NCI-H2196 (cell line): ENCODE measurements around the gene WDR11.
A peak's percentile ranks its signal among the peaks of the same experiment; 100 is the strongest.

ENCODE experiments used
- DNase-seq: peaks from one replicate; lab custom pipeline; 2025; ENCODE audit not compliant: unreplicated experiment; lab: John Stamatoyannopoulos, UW

WDR11 gene

GRCh38 chr10:120942806-120943413, 91.7 kb downstream of the WDR11 start:
- peak; percentile 46 for DNase-seq

DNA sequence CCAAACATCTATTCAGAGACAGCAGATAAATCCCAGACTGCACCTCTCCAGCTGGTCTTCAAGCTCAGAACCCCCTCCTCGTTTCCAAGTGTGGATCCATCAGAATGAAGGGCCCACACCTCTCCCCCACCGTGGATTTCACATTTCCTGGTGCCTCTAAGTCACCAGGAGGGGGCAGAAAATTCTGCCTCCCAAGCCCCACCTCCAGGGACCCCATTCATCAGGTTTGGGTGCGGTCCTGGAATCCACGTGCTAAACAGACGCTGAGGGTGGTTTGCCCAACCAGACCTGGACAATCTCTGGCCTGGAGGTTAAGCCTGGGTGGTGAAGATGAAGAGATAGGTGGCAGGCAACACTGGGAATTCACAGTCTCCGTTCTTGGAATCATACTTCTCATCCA, 92.4 kb downstream of the WDR11 start:
- no peak for DNase-seq

DNA sequence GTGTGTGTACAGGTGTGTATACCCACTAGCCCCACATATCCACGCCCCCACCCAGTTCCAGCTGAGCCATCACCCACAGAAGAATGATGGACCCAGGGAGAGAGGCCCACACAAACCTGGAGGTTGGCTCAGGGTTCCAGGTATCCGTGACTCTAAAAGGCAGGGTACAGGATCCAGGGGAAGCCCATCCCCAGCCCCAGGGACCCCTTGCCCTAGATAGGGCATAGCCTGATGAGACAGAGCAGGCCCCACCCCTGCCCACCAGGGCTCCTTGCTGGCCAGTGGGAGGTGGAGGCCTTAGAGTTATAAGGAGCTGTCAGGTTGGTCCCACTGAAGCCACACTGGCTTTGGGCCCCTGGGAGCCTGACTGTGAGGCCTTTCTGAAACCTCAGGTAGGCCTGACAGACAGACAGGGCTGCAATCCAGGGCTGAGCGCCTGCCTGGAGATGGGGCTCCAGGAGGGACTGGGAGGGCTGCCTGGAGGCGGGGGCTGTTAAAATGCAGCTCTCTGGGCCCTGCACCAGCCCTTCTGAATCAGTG, 93.5 kb downstream of the WDR11 start:
- DNase-seq = no peak

DNA sequence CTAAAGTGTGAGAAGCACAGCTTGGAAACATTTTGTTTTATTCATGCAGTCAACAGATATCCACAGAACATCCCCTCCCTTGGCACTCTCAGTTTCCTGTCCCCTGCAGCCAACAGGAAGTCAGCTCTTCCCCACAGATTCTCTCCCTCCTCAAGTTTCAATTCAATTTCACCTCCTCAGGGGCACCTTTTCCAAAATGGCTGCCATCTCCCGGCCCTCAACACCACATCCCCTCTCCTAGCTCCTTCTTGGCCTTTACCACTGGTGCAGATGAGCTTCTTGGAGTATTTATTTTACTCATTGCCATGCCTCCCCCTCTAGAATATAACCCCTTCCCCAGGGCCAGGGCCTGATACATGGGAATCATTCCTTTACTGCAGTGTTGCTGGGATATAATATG, 94.0 kb downstream of the WDR11 start:
- DNase-seq = no peak

GRCh38 chr10:120945801-120946302, 94.7 kb downstream of the WDR11 start:
- DNase-seq = no peak

GRCh38 chr10:120946497-120946896, 95.3 kb downstream of the WDR11 start:
- no peak for DNase-seq

GRCh38 chr10:120948889-120949608, 97.9 kb downstream of the WDR11 start:
- DNase-seq = no peak

DNA sequence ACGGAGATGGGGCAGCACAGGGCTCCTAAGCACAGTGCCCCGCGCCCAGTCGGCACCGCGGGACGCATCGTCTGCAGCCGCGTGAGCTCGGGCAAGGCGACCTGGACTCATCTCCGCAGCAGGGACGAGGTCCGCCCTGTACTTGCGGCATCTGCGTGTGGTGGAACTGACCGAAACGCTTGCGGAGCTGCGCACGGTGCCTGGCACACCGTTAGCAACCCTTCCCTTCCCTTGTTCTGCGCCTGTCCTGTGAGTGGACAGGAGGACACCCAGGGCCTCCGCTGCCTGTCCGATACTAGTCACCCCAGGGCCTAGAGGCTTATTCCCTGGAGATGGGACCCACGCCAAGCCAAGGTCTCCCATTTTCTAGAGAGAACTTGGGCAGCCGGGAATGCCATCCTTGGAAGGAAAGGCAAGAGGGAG, 98.5 kb downstream of the WDR11 start:
- no peak for DNase-seq

DNA sequence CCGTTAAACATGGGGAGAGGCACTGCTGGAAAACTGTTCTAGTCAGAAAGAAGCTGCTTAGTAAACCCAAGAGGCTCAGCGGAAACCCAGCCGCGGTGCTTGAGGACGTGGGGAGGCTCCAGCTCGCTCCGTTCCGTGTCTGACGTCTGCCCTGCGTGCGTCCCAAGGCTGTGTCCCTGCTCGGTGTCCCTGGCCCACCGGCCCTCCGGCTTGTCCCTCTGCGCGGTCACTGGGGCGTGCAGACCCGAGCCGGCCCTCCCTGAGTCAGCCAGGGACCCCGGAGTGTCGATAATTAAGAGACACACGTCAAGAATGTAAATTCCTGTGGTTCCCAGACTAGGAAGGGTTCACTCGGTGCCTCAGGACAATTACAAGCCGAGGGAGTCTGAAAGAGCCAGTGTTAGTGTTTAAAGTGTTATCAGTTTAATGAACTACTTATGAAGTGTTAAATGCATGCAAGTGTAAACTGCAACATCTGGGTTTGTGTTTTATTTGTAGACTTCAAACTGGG, 98.9 kb downstream of the WDR11 start:
- DNase-seq = no peak

DNA sequence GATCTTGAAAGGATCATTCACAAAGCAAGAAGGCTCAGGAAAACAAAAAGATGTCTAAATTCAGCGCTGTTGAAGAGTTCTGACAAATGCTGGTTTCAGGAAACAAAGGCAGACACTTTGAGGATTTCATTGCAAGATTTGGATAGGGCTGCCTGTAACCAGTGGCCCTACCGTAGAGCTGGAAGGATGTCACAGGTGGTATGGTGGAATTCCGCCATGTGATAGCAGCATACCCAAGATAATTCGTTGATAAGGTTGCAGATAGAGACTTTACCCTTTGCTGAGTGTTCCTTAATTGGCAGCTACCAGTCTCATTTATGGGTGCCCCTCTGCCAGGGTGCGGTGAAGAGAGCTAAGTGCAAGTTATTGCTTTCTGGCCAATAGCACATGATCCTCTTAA, 100.1 kb downstream of the WDR11 start:
- DNase-seq = no peak

DNA sequence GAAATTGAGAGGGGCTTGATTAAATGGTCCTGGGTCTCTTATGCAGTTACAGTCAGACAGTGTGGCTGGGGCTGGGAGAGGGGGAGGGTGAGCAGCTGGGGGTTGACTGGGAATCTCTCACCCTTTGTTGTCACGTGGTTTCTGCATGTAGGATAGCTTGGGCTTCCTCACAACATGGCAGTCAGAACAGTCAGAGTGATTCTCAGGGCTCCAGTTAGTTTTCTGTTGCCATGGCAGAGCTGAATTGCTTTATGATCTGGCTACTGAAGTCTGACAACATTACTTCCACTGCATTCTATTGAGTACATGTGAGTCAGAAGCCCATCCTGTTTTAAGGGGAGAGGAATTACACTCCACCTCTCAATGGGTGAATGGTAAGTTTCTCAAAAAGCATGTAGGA, 102.7 kb downstream of the WDR11 start:
- no peak for DNase-seq
